Measurements from ENCODE around the gene SNTG2.

SNTG2 gene

DNA sequence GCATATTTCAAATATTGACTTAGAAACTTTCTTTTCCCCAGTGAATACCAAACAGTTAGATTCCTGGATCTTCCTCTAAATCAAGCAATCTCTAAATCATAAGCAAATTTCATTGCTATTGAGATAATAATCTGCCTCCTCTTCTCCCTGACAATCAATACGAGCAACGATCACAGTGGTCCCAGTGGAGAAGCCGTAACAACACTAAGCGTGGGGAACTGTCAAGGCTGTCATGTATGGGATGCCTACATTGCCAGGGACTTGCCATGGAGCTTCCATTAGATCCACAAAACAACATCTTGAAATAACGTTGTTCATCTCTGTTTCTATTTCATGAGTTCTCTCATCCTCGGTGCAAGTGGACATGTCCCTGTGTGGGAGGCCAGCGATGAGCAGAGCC lies 61.3 kb downstream of the SNTG2 start:
- no peaks in the 10 kb centered on the region for H3K79me2 ChIP-seq (ENCODE audit: insufficient read depth, low read length)
- H3K9ac ChIP-seq (ENCODE audit: low read depth, low read length, poor library complexity, severe bottlenecking), result no peak overlapping the region
- TF ChIP-seq EZH2phosphoT487 (IDR thresholded peaks at IDR 0.05; ENCODE audit: borderline replicate concordance), result no peak
- TF ChIP-seq, protein P1, sequence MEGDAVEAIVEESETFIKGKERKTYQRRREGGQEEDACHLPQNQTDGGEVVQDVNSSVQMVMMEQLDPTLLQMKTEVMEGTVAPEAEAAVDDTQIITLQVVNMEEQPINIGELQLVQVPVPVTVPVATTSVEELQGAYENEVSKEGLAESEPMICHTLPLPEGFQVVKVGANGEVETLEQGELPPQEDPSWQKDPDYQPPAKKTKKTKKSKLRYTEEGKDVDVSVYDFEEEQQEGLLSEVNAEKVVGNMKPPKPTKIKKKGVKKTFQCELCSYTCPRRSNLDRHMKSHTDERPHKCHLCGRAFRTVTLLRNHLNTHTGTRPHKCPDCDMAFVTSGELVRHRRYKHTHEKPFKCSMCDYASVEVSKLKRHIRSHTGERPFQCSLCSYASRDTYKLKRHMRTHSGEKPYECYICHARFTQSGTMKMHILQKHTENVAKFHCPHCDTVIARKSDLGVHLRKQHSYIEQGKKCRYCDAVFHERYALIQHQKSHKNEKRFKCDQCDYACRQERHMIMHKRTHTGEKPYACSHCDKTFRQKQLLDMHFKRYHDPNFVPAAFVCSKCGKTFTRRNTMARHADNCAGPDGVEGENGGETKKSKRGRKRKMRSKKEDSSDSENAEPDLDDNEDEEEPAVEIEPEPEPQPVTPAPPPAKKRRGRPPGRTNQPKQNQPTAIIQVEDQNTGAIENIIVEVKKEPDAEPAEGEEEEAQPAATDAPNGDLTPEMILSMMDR (conservative IDR thresholded peaks at IDR 0.05; ENCODE audit: low read length), result no peak

DNA sequence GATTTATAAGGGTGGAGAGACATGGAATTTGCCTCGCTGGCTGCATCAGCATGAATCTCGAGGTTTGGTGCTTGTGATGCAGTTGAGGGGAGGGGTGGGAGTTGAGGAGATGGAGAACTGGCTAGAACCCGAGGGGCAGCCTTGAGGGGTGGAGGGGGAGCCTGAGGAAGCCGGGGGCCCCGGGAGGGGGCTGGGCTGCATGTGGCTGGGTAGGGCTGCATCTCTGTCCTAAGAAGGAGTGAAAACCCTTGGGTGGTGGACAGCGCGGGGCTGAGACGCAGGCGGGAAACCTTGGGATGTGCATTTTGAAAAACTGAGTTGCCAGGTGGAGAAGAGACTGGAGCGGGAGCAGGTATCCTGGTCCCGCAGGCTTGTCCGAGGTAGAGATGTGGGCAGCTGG lies 64.2 kb downstream of the SNTG2 start:
- Histone ChIP-seq H3K4me3 (ENCODE audit: low read length, poor library complexity, severe bottlenecking) (no peak overlapping the region), H2AFZ (ENCODE audit: low read length) (no peak overlapping the region), H3K36me3 (ENCODE audit: insufficient read depth, low read length) (no peaks in the 10 kb centered on the region), H3K27me3 (ENCODE audit: insufficient read depth, low read length, poor library complexity, severe bottlenecking) (no peaks in the 10 kb centered on the region), H3K79me2 (ENCODE audit: insufficient read depth, low read length) (no peaks in the 10 kb centered on the region), H3K9me2 (replicated peaks; ENCODE audit: low read depth, low read length) (no peaks in the 10 kb centered on the region), H3K9me3 (ENCODE audit: insufficient read depth, low read depth, low read length) (no peaks in the 10 kb centered on the region), H3K4me2 (ENCODE audit: low read depth, low read length, poor library complexity, severe bottlenecking) (no peak overlapping the region), H4K20me1 (ENCODE audit: insufficient read depth, low read length, poor library complexity, severe bottlenecking) (no peaks in the 10 kb centered on the region), H3F3A (ENCODE audit: low read depth) (no peaks in the 10 kb centered on the region), H3K4me1 (ENCODE audit: insufficient read depth, low read length, poor library complexity, severe bottlenecking) (peaks cover 11% of the 10 kb centered on the region), H3K9ac (ENCODE audit: low read depth, low read length, poor library complexity, severe bottlenecking) (no peak overlapping the region)
- TF ChIP-seq, protein P1 (conservative IDR thresholded peaks at IDR 0.05; ENCODE audit: low read length), result no peak
- no peak for TF ChIP-seq EZH2phosphoT487 (IDR thresholded peaks at IDR 0.05; ENCODE audit: borderline replicate concordance)

More for the DNA sequence above, 61.3 kb downstream of the SNTG2 start:
- H3K4me2 ChIP-seq (ENCODE audit: low read depth, low read length, poor library complexity, severe bottlenecking), result no peak overlapping the region
- no peaks in the 10 kb centered on the region for H3K9me3 ChIP-seq (ENCODE audit: insufficient read depth, low read depth, low read length)
- H3K9me2 ChIP-seq (replicated peaks; ENCODE audit: low read depth, low read length), result no peaks in the 10 kb centered on the region
- peaks cover 11% of the 10 kb centered on the region for H3K4me1 ChIP-seq (ENCODE audit: insufficient read depth, low read length, poor library complexity, severe bottlenecking)
- H2AFZ ChIP-seq (ENCODE audit: low read length), result no peak overlapping the region
- H3K36me3 ChIP-seq (ENCODE audit: insufficient read depth, low read length), result no peaks in the 10 kb centered on the region
- no peaks in the 10 kb centered on the region for H3K27me3 ChIP-seq (ENCODE audit: insufficient read depth, low read length, poor library complexity, severe bottlenecking)
- H3K4me3 ChIP-seq (ENCODE audit: low read length, poor library complexity, severe bottlenecking), result no peak overlapping the region
- no peaks in the 10 kb centered on the region for H3F3A ChIP-seq (ENCODE audit: low read depth)
- H4K20me1 ChIP-seq (ENCODE audit: insufficient read depth, low read length, poor library complexity, severe bottlenecking), result no peaks in the 10 kb centered on the region

DNA sequence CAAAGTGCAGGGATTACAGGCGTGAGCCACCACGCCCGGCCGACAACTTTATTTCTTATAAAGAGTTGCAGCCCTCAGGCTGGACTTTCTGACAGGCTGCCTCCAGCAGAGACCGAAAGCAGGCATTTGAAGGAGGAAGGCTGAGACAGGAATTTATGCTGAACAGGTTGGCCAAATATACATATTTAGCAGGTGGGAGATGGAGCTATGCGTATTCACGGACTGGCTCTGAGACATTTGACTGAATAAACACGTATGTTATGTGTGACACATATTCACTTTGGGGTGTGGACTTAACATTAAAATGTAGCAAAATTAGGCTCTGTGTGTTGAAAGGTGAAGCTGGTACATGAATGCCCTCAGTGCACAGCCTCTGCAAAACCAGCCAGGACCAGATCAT lies 65.9 kb downstream of the SNTG2 start:
- H3F3A ChIP-seq (ENCODE audit: low read depth), result no peaks in the 10 kb centered on the region
- H2AFZ ChIP-seq (ENCODE audit: low read length), result no peak overlapping the region
- H3K9me3 ChIP-seq (ENCODE audit: insufficient read depth, low read depth, low read length), result no peaks in the 10 kb centered on the region
- no peaks in the 10 kb centered on the region for H3K4me1 ChIP-seq (ENCODE audit: insufficient read depth, low read length, poor library complexity, severe bottlenecking)
- no peaks in the 10 kb centered on the region for H3K9me2 ChIP-seq (replicated peaks; ENCODE audit: low read depth, low read length)
- H4K20me1 ChIP-seq (ENCODE audit: insufficient read depth, low read length, poor library complexity, severe bottlenecking), result no peaks in the 10 kb centered on the region
- H3K9ac ChIP-seq (ENCODE audit: low read depth, low read length, poor library complexity, severe bottlenecking), result no peak overlapping the region
- H3K4me3 ChIP-seq (ENCODE audit: low read length, poor library complexity, severe bottlenecking), result no peak overlapping the region
- no peaks in the 10 kb centered on the region for H3K36me3 ChIP-seq (ENCODE audit: insufficient read depth, low read length)
- no peaks in the 10 kb centered on the region for H3K79me2 ChIP-seq (ENCODE audit: insufficient read depth, low read length)
- H3K27me3 ChIP-seq (ENCODE audit: insufficient read depth, low read length, poor library complexity, severe bottlenecking), result no peaks in the 10 kb centered on the region
- TF ChIP-seq, protein P1 (conservative IDR thresholded peaks at IDR 0.05; ENCODE audit: low read length), result no peak
- TF ChIP-seq EZH2phosphoT487 (IDR thresholded peaks at IDR 0.05; ENCODE audit: borderline replicate concordance), result no peak
- no peak overlapping the region for H3K4me2 ChIP-seq (ENCODE audit: low read depth, low read length, poor library complexity, severe bottlenecking)
